H9 (cell line): Measurements from ENCODE around the gene EPS8. TPM values are rescaled to one million over a fixed set of nuclear protein-coding genes. Genes with fewer than 3 reads are reported as not detected.
A peak's percentile ranks its signal among the peaks of the same experiment; 100 is the strongest.

Source experiments
- DNase-seq: peaks from one replicate; pipeline ENCODE4 v3.0.0-alpha.2; 2017
- H2AFZ ChIP-seq: one replicate; pipeline ENCODE4 v1.6.1; 2013; ENCODE audit warnings: mild to moderate bottlenecking, low read length, control low read depth, moderate library complexity
- H2AK5ac ChIP-seq: 2 replicates; pipeline ENCODE4 v1.6.1; 2013; ENCODE audit warnings: low read length, control low read depth, mixed read lengths; ENCODE audit not compliant: insufficient read length
- H2BK120ac ChIP-seq: one replicate; pipeline ENCODE4 v1.6.1; 2013; ENCODE audit warnings: low read depth, mild to moderate bottlenecking, low read length, control low read depth, inconsistent platforms; ENCODE audit not compliant: poor library complexity, severe bottlenecking
- H2BK12ac ChIP-seq: 2 replicates; pipeline ENCODE4 v1.6.1; 2013; ENCODE audit warnings: low read length, control low read depth, mixed read lengths, low read depth; ENCODE audit not compliant: insufficient read length
- H2BK15ac ChIP-seq: 2 replicates; pipeline ENCODE4 v1.6.1; 2013; ENCODE audit warnings: low read depth, low read length, control low read depth
- H2BK20ac ChIP-seq: one replicate; pipeline ENCODE4 v1.6.1; 2013; ENCODE audit warnings: low read depth, mild to moderate bottlenecking, low read length, control low read depth, inconsistent platforms; ENCODE audit not compliant: poor library complexity, severe bottlenecking
- H2BK5ac ChIP-seq: 2 replicates; pipeline ENCODE4 v1.6.1; 2013; ENCODE audit warnings: low read length, control low read depth, mixed read lengths; ENCODE audit not compliant: insufficient read length
- H3K14ac ChIP-seq: 2 replicates; pipeline ENCODE4 v1.6.1; 2013; ENCODE audit warnings: low read length, control low read depth; ENCODE audit not compliant: insufficient read depth
- H3K18ac ChIP-seq: 2 replicates; pipeline ENCODE4 v1.6.1; 2013; ENCODE audit warnings: low read depth, mild to moderate bottlenecking, mixed read lengths, low read length, control low read depth; ENCODE audit not compliant: insufficient read length
- H3K23ac ChIP-seq: 2 replicates; pipeline ENCODE4 v1.6.1; 2013; ENCODE audit warnings: low read length, control low read depth, mixed read lengths, low read depth; ENCODE audit not compliant: insufficient read length
- H3K23me2 ChIP-seq: 2 replicates; pipeline ENCODE4 v1.6.1; 2013; ENCODE audit warnings: low read depth, mild to moderate bottlenecking, mixed read lengths, low read length, control low read depth; ENCODE audit not compliant: insufficient read length, poor library complexity, severe bottlenecking
- H3K27ac ChIP-seq: 2 replicates; pipeline ENCODE4 v1.5.1; 2013; ENCODE audit warnings: low read length, control low read depth, mixed read lengths, low read depth; ENCODE audit not compliant: insufficient read length
- H3K27me3 ChIP-seq: 2 replicates; pipeline ENCODE4 v1.6.1; 2013; ENCODE audit warnings: low read length, control low read depth, inconsistent platforms; ENCODE audit not compliant: insufficient read depth
- H3K4ac ChIP-seq: 2 replicates; pipeline ENCODE4 v1.6.1; 2013; ENCODE audit warnings: low read depth, mild to moderate bottlenecking, control low read depth, inconsistent platforms, low read length, moderate library complexity
- H3K4me1 ChIP-seq: 2 replicates; pipeline ENCODE4 v1.6.1; 2013; ENCODE audit warnings: low read length, control low read depth, inconsistent platforms; ENCODE audit not compliant: insufficient read depth
- H3K4me2 ChIP-seq: 2 replicates; pipeline ENCODE4 v1.6.1; 2013; ENCODE audit warnings: low read length, control low read depth, mixed read lengths; ENCODE audit not compliant: insufficient read length, insufficient read depth
- H3K56ac ChIP-seq: 2 replicates; pipeline ENCODE4 v1.6.1; 2013; ENCODE audit warnings: low read depth, mild to moderate bottlenecking, mixed read lengths, low read length, control low read depth; ENCODE audit not compliant: insufficient read length
- H3K79me1 ChIP-seq: 2 replicates; pipeline ENCODE4 v1.6.1; 2013; ENCODE audit warnings: low read depth, mild to moderate bottlenecking, moderate library complexity, low read length, control low read depth, inconsistent platforms; ENCODE audit not compliant: insufficient read depth, poor library complexity, severe bottlenecking
- H3K79me2 ChIP-seq: 2 replicates; pipeline ENCODE4 v1.6.1; 2013; ENCODE audit warnings: low read length, control low read depth, inconsistent platforms; ENCODE audit not compliant: insufficient read depth
- H3K9ac ChIP-seq: 2 replicates; pipeline ENCODE4 v1.6.1; 2013; ENCODE audit warnings: low read length, control low read depth, mixed read lengths; ENCODE audit not compliant: insufficient read length; ENCODE audit errors: extremely low read depth
- H3K9me3 ChIP-seq: one replicate; pipeline ENCODE4 v1.6.1; 2013; ENCODE audit warnings: low read depth, low read length, inconsistent platforms; ENCODE audit not compliant: control insufficient read depth
- H3T11ph ChIP-seq: one replicate; pipeline ENCODE4 v1.6.1; 2013; ENCODE audit warnings: mild to moderate bottlenecking, low read length, control low read depth, inconsistent platforms
- H4K20me1 ChIP-seq: one replicate; pipeline ENCODE4 v1.6.1; 2013; ENCODE audit not compliant: control insufficient read depth, insufficient read length, insufficient read depth
- H4K5ac ChIP-seq: 2 replicates; pipeline ENCODE4 v1.6.1; 2013; ENCODE audit warnings: low read depth, mild to moderate bottlenecking, mixed read lengths, low read length, control low read depth; ENCODE audit not compliant: insufficient read length
- H4K8ac ChIP-seq: replicated peaks from 2 replicates; pipeline ENCODE4 v1.6.1; 2013; ENCODE audit warnings: low read length, control low read depth, mixed read lengths, low read depth; ENCODE audit not compliant: insufficient read length
- H4K91ac ChIP-seq: 2 replicates; pipeline ENCODE4 v1.6.1; 2013; ENCODE audit warnings: low read depth, mild to moderate bottlenecking, moderate library complexity, mixed read lengths, low read length, control low read depth; ENCODE audit not compliant: insufficient read length
- H3K27ac Mint-ChIP-seq, 3 experiments: 2 replicates in 2 of 3; 3 replicates in 1 of 3; pipeline ENCODE4 v1.8.0; 2020 to 2021; ENCODE audit warnings: mixed read lengths in 3 of 3, mild to moderate bottlenecking in 1 of 3, moderate library complexity in 1 of 3
- H3K27me3 Mint-ChIP-seq: 2 replicates; pipeline ENCODE4 v1.8.0; 2021; ENCODE audit warnings: low read depth, mild to moderate bottlenecking, moderate library complexity, mixed read lengths
- H3K36me3 Mint-ChIP-seq, 3 experiments: 2 replicates in 2 of 3; 3 replicates in 1 of 3; pipeline ENCODE4 v1.8.0; 2020 to 2021; ENCODE audit warnings: low read depth in 3 of 3, mixed read lengths in 3 of 3; ENCODE audit not compliant: insufficient read depth in 1 of 3
- H3K4me1 Mint-ChIP-seq, 2 experiments: 2 replicates each; pipeline ENCODE4 v1.8.0; 2020; ENCODE audit warnings: mixed read lengths in 2 of 2
- H3K4me3 Mint-ChIP-seq, 2 experiments: 2 replicates in 1 of 2; 3 replicates in 1 of 2; pipeline ENCODE4 v1.8.0; 2020 to 2021; ENCODE audit warnings: mild to moderate bottlenecking in 2 of 2, mixed read lengths in 2 of 2, moderate library complexity in 1 of 2
- H3K9me3 Mint-ChIP-seq, 2 experiments: 2 replicates in 1 of 2; 3 replicates in 1 of 2; pipeline ENCODE4 v1.8.0; 2020; ENCODE audit warnings: mild to moderate bottlenecking in 2 of 2, mixed read lengths in 2 of 2, moderate library complexity in 1 of 2
- WGBS: extraction: QIAGEN DNeasy Blood & Tissue Kit; methylation state at CpG from one replicate; pipeline ENCODE4 v1.1.7; 2013; ENCODE audit warnings: missing lambda C conversion rate, low lambda C conversion rate, mixed read lengths; ENCODE audit not compliant: insufficient read length; ENCODE audit errors: extremely low coverage; 5-methylcytosine and 5-hydroxymethylcytosine counted together
- total RNA-seq: library from RNA; stranded (reverse); gene quantifications from 2 replicates; pipeline ENCODE4 v1.2.1, GENCODE V29; 2021
- TF ChIP-seq, protein P1 (sequence below): fragments of 200-600 bp; sonication (generic); conservative IDR thresholded peaks from 3 replicates; pipeline ENCODE4 v1.8.0; 2021; ENCODE audit warnings: antibody characterized with exemption, mild to moderate bottlenecking

The EPS8 gene
- total RNA-seq, 1 experiment from 2014 or later = 2.2 TPM

DNA sequence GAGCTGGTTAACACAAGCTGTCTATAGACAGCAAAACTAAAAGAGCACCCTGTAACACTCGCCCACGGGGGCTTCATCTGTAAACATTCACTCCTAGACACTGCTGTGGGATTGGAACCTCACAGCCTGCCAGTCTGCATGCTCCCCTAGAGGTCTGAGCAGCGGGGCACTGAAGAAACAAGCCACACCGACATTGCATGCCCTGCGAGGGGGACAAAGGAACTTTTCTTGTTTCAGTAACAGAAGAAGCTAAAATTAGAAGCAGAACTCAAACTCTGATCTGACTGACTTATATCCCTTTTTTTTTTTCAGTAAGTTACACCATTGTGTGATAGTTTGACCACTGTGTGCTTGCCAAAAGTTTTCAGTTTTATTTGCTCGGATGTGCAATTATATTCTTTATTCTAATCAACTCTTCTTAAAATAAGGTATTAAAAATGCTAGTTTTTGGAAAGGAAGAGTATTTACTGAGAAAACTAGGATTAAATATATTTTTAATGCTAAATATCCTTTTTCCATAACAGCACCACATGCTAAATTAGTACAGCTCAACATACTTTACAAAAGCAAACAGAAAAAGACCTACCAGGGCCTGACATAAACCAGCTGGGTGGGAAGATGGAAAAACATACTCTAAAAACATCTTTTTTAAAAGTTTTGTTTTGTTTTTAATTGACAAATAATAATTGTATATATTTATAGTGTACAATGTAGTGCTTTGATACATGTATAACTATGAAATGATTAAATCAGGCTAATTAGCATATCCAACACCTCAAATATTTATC is 100.2 kb downstream of the EPS8 start:
- no peaks in the 10 kb centered on the region for H4K20me1 ChIP-seq
- WGBS = no CpG with 5 or more reads among the region's 6 CpGs
- Mint-ChIP-seq H3K4me3 (no peak overlapping the region), H3K9me3 (no peaks in the 10 kb centered on the region), H3K4me1 (peaks cover 12 to 13% of the 10 kb centered on the region in 2 experiments), H3K27me3 (no peaks in the 10 kb centered on the region), H3K36me3 (no peaks in the 10 kb centered on the region), H3K27ac (peak overlapping the region in 2 of 3 experiments; percentile 25 to 96; a peak in 3 of 7 replicates)
- no peak overlapping the region for H2AFZ ChIP-seq
- no peak overlapping the region for H3K4ac ChIP-seq
- no peak overlapping the region for H2AK5ac ChIP-seq
- no peak overlapping the region for H3K23ac ChIP-seq
- H3K79me2 ChIP-seq = no peaks in the 10 kb centered on the region
- H2BK20ac ChIP-seq = no peak overlapping the region
- no peaks in the 10 kb centered on the region for H3K27me3 ChIP-seq
- no peaks in the 10 kb centered on the region for H3K79me1 ChIP-seq
- H2BK120ac ChIP-seq = no peak overlapping the region
- H3K9me3 ChIP-seq = no peaks in the 10 kb centered on the region
- DNase-seq = peak; percentile 38
- H3K23me2 ChIP-seq = no peaks in the 10 kb centered on the region
- no peak overlapping the region for H4K8ac ChIP-seq
- no peak overlapping the region for H4K5ac ChIP-seq
- no peak overlapping the region for H3K18ac ChIP-seq
- H3K9ac ChIP-seq = no peak overlapping the region
- H3K56ac ChIP-seq = no peak overlapping the region
- H2BK5ac ChIP-seq = no peak overlapping the region
- H3K14ac ChIP-seq = no peak overlapping the region
- no peak overlapping the region for H4K91ac ChIP-seq
- H3K27ac ChIP-seq = no peak overlapping the region
- no peak overlapping the region for H2BK15ac ChIP-seq
- no peak overlapping the region for H3T11ph ChIP-seq
- H3K4me1 ChIP-seq = peaks cover 5% of the 10 kb centered on the region; the same call in 1 of the 2 replicates
- no peak overlapping the region for H2BK12ac ChIP-seq
- TF ChIP-seq, protein P1, sequence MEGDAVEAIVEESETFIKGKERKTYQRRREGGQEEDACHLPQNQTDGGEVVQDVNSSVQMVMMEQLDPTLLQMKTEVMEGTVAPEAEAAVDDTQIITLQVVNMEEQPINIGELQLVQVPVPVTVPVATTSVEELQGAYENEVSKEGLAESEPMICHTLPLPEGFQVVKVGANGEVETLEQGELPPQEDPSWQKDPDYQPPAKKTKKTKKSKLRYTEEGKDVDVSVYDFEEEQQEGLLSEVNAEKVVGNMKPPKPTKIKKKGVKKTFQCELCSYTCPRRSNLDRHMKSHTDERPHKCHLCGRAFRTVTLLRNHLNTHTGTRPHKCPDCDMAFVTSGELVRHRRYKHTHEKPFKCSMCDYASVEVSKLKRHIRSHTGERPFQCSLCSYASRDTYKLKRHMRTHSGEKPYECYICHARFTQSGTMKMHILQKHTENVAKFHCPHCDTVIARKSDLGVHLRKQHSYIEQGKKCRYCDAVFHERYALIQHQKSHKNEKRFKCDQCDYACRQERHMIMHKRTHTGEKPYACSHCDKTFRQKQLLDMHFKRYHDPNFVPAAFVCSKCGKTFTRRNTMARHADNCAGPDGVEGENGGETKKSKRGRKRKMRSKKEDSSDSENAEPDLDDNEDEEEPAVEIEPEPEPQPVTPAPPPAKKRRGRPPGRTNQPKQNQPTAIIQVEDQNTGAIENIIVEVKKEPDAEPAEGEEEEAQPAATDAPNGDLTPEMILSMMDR = no peak
- no peak overlapping the region for H3K4me2 ChIP-seq
